Diencephalon (tissue), 1 donor: ENCODE data around the gene FAM8A1. TPM values are rescaled to one million over a fixed set of nuclear protein-coding genes. Genes with fewer than 3 reads are reported as not detected.

ENCODE experiments used
- small RNA-seq: library from RNA; depleted of rRNA; stranded (forward); fragments of <200 nt; gene quantifications from one replicate; pipeline ENCODE3, GENCODE V24; 2014
- total RNA-seq: library from RNA; depleted of rRNA; stranded (reverse); fragments of >200 nt; gene quantifications from one replicate; pipeline ENCODE4 v1.2.3, GENCODE V29; 2014

The FAM8A1 gene, protein sequence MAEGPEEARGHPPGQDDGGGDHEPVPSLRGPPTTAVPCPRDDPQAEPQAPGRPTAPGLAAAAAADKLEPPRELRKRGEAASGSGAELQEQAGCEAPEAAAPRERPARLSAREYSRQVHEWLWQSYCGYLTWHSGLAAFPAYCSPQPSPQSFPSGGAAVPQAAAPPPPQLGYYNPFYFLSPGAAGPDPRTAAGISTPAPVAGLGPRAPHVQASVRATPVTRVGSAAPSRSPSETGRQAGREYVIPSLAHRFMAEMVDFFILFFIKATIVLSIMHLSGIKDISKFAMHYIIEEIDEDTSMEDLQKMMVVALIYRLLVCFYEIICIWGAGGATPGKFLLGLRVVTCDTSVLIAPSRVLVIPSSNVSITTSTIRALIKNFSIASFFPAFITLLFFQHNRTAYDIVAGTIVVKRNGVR
- total RNA-seq = 68.3 TPM

DNA sequence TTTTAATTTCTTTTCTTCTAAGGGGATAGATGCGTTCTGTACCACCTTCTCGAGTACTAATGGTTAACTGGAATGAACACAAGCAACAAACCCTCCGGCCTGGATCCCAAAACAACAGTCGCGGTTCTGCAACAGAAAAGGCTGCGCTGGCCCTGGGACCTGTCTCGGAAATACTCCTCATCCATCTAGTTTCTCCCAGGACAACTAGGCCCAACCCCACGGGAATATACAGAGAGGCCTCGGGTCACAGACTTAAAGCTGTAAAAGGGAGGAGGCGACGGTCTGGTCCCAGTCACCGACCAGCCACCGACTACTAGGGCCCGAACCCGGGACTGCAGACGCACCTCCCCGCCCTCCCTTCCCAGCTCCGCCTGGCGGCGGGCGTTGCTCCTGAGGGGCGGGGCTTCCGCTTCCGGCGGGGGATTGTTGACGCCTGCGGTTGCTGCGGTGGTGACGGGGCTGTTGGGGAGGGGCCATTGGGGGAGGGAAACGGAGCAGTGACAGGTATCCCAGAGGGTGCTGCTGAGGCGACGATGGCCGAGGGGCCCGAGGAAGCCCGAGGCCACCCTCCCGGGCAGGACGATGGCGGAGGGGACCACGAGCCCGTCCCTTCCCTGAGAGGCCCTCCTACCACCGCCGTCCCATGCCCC lies at the start of gene FAM8A1:
FAM8A1 (plus strand) TSS at position 426 of the 650 bp plus-strand sequence; CDS start at position 534, 108 bp downstream.

Small RNA genes within 50 kb of the gene (small RNA-seq; reads per million reads assigned to genes)
- gene RNU6-190P = not detected
- gene SUMO2P13 = not detected

Other genes with a start within 250 kb of the FAM8A1 start
- 21.2 TPM for gene CAP2, start 206.7 kb upstream of the FAM8A1 start, total RNA-seq
- 54.2 TPM for gene NUP153, start 106.6 kb downstream of the FAM8A1 start, total RNA-seq